IPS-NIHi7 (cell line): ENCODE results near the gene SPTBN1.
"Not testable (repeated sequence)": the region's sequence is repeated elsewhere in the genome, so short reads cannot be mapped to it uniquely, and the experiment has no call there.

ENCODE experiments used
- DNase-seq: peaks from one replicate; pipeline ENCODE4 v3.0.0; 2012; ENCODE audit warnings: mixed read lengths; ENCODE audit errors: extremely low spot score

SPTBN1 gene

GRCh38 chr2:54502731-54503130, 46.6 kb downstream of the SPTBN1 start:
- DNase-seq = no peak

- DNase-seq = peak; percentile 80
Observed at GRCh38 chr2:54503192-54503591, 47.1 kb downstream of the SPTBN1 start.

- no peak for DNase-seq
Observed at GRCh38 chr2:54503828-54504227, 47.7 kb downstream of the SPTBN1 start.

- DNase-seq = no peak
Observed at GRCh38 chr2:54504866-54505265, 48.7 kb downstream of the SPTBN1 start.

- no peak for DNase-seq
Observed at GRCh38 chr2:54508541-54508940, 52.4 kb downstream of the SPTBN1 start.

- DNase-seq = not testable (repeated sequence)
Observed at GRCh38 chr2:54509043-54509442, 52.9 kb downstream of the SPTBN1 start.

- no peak for DNase-seq
Observed at GRCh38 chr2:54510916-54511315, 54.8 kb downstream of the SPTBN1 start.

GRCh38 chr2:54512183-54512582, 56.1 kb downstream of the SPTBN1 start:
- DNase-seq = no peak

- no peak for DNase-seq
Observed at GRCh38 chr2:54512663-54513362, 56.7 kb downstream of the SPTBN1 start.

- no peak for DNase-seq
Observed at GRCh38 chr2:54513363-54513715, 57.2 kb downstream of the SPTBN1 start.

GRCh38 chr2:54514822-54515569, 58.9 kb downstream of the SPTBN1 start:
- DNase-seq = no peak

GRCh38 chr2:54516842-54517241, 60.7 kb downstream of the SPTBN1 start:
- no peak for DNase-seq

GRCh38 chr2:54518016-54518415, 61.9 kb downstream of the SPTBN1 start:
- not testable (repeated sequence) for DNase-seq

GRCh38 chr2:54518430-54518829, 62.3 kb downstream of the SPTBN1 start:
- DNase-seq = no peak

GRCh38 chr2:54519841-54520459, 63.8 kb downstream of the SPTBN1 start:
- no peak for DNase-seq

GRCh38 chr2:54520687-54521086, 64.6 kb downstream of the SPTBN1 start:
- no peak for DNase-seq

- peak; percentile 85 for DNase-seq
Observed at GRCh38 chr2:54522624-54523281, 66.6 kb downstream of the SPTBN1 start.

- DNase-seq = no peak
Observed at GRCh38 chr2:54523324-54523959, 67.3 kb downstream of the SPTBN1 start.

- DNase-seq = no peak
Observed at GRCh38 chr2:54524226-54524991, 68.3 kb downstream of the SPTBN1 start.

- DNase-seq = no peak
Observed at GRCh38 chr2:54525321-54525720, 69.2 kb downstream of the SPTBN1 start.

GRCh38 chr2:54526226-54526879, 70.2 kb downstream of the SPTBN1 start:
- DNase-seq = no peak
